Ecto neural progenitor cell (in vitro differentiated cells): Measurements from ENCODE around the gene DEFB124.
"Not testable (repeated sequence)": the region's sequence is repeated elsewhere in the genome, so short reads cannot be mapped to it uniquely, and the experiment has no call there.

Experiments
- DNase-seq: peaks from one replicate; pipeline ENCODE4 v3.0.0-alpha.2; 2018; ENCODE audit warnings: low spot score

The DEFB124 gene

DNA sequence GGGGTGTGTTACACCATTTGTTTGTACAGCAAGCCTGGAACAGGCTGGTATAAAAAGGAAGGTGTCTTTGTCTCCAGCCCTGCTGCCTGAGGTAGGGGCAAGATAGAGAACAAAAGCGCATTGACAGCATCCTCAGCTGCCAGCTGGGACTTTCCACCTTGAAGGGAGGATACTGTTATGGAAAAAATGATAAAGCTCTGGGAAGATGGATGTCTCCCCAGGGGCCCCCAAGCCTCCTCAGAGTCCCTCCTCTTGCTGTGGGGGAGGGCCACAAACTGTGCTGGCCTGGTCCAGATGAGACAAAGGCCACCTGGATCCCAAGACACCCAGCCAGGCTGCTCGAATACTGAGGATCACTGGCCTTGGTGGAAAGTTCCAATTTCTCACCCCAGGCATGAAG, 13.2 kb upstream of the DEFB124 start:
- no peak for DNase-seq

DNA sequence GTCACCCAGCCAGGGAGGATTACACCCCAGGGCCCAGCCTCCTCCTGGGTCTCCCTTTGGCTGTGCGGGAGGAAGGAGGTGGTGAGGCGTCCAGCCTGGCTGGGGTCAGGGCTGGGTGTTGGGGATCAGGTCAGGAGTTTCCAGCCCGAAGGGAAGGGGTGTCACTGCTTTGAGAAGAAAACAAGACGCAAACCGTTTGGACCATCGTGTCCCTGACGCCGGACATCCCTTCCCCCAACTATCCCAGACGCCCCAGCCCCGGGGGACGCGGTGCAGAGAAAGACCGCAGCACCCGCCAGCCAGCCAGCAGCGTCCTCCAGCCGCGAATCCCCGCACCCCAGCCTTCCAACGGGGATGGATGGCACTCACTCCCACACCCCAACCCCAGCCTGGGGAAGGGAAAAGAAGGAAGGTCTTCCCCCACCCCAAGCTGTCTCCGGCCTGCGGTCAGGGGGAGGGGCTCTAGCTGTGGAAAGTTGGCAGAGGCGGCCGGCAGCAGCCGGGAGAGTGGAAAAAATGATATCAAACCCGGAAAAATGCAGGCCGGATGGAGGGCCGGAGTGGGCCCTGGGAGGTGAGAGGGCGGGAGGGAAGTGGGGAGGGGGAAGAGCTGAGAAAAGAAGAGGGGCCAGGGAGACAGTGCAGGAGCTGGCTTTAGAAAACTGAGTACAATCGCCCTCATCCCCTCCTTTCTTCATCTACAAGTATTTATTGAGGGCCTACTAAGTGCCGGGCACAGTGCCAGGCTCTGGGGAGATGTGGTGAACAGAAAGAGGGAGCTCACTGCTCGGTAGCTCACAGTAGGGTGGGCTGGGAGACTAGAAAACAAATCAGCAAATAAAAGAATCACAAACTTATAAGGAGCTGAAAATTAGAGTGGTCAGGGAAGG, 10.8 kb upstream of the DEFB124 start:
- DNase-seq = no peak

GRCh38 chr20:31484001-31484400, 9.1 kb upstream of the DEFB124 start:
- no peak for DNase-seq

DNA sequence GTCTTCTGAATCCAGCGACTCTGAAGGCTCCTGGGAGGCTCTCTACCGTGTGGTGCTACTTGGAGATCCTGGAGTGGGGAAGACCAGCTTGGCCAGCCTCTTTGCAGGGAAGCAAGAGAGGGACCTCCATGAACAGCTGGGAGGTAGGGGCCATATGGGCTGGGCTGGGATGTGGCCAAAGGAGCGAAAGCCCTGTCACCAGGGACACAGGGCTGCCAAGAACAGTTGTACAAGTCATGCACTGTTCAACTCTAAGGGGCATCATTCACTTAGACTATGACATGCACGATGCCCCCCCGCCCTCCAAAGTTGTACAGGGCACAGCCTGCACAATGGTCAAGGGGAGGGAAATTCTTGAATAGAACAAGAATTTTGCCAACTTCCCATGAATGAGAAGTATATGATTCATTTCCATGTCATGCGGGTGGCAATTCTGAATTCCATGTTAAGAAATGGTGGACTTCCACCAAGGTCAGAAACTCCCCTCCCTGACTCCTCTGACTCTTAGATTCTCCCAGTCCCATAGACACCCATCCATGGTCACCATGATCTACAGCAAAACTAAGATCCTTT, 1.8 kb upstream of the DEFB124 start:
- no peak for DNase-seq

- DNase-seq = no peak
Measured at GRCh38 chr20:31476294-31476585, 1.3 kb upstream of the DEFB124 start.

DNA sequence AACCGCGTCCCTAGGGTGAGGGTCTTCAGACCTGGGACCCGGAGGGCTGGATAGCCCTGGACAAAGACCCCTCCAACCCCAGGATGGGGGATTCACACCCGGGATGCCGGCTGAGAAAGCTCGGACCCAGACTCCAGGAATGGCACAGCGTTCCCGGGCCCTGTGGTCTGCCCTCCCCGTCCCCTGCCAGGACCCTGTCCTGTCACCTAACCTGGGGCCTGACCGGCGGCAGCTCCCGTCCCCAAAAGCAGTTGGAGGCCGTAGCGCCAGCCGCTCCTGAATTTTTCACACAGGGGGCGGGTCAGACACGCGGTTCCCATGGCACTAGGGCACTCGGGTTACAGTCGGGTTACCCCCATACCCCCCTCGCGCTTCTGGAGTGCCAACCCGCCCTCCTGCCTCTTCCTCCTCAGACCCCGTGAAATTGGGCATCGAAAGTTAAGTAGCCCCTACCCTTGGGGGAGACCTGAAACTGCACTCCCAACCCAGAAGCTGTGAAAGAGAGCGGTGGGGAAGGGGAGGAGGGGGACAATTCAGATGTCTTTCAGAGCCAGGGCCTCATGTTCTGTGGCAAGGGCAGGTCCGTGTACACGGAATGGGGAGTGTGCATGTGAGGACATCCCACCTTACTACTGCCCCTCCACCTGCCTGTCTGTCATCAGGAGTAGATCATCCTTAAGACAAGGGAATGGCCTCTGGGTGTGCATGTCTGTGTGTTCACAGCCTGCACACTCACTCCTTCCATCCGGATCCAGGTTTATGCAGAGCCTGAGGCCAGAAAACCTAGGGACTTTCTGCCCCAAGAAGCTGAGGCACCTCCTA, 756 bp upstream of the DEFB124 start:
- DNase-seq = no peak

- DNase-seq = no peak
Measured at GRCh38 chr20:31474097-31474436, 860 bp downstream of the DEFB124 start.

- DNase-seq = no peak
Measured at GRCh38 chr20:31473331-31474096, 1.4 kb downstream of the DEFB124 start.

DNA sequence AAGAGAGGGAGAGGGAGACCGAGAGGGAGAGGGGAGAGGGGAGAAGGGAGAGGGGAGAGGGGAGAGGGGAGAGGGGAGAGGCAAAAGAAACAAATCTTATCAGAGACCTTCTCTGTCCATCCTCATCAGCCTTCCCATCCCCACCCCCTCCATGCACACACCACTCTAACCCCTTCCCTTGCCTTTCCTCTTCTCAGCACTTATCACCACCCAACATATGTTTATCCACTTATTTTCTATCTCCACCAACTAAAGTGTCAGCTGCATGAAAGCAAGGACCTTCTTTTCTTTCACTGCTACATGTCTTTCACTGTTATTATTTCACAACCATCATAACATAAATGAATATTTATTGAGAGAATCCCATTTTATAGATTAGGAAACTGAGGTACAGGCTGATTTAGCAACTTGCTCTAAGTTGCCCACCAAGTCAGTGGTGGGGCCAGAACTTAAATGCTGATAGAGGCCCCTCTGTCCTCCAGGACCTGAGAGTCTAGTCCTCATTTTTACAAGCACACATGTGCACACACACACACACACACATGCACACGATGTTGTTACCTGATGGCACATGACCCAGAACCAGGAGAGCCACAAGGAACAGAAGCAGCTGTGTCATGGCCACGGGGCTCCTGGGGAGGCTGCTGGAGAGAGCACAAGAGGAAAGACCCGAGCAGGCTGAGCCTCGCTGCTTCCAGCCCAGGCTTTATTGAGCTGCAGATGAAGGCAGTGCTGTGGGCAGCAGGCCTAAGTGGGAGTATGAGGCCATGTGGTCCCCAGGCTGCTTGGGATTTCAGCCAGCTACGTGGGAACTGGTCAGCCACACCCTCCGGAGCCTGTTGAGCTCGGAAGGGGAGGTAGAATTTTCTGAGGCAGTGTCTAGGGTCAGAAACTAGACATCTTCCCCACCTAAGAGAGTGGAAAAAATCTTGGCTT, 2.3 kb downstream of the DEFB124 start:
- no peak for DNase-seq

GRCh38 chr20:31470946-31471345, 4.0 kb downstream of the DEFB124 start:
- DNase-seq = not testable (repeated sequence)

DNA sequence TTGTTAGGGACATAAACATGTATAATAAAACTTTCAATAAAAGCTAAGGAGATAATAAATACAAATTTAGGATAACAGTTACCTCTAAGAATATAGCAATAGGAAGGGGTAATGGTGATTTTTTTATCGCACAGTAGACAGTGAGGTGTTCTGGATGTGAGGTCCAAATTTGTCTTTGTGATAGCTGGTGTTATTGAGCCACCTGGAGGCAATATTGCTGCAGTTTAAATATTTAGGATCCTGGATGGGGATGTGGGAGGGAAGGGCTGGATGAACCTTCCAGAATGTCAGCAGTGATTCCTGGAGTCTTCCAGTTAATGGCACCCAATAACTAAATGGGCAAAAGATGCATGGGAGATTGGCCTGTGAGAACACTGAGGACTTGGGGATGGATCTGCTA, 20.6 kb downstream of the DEFB124 start:
- DNase-seq = no peak

DNA sequence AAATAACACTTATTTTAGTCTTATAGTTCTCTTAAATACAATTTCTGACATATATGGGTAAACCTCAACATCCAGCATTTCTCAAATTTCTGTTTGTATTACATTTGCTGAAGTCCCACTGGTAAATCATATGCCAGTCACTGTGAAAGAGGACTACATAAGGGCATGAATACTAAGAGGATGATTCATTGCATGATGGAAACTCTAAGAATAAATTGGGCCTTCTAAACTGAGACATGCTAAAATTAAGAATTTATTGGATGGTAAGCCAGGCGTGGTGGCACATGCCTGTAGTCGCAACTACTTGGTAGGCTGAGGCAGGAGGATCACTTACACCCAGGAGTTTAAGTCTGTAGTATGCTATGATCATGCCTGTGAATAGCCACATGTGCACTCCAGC, 22.4 kb downstream of the DEFB124 start:
- no peak for DNase-seq

- no peak for DNase-seq
Measured at GRCh38 chr20:31449511-31450414, 25.2 kb downstream of the DEFB124 start.

- no peak for DNase-seq
Measured at GRCh38 chr20:31446084-31446819, 28.7 kb downstream of the DEFB124 start.

- no peak for DNase-seq
Measured at GRCh38 chr20:31440012-31440659, 34.8 kb downstream of the DEFB124 start, which contains the start of gene DEFB123. Gene DEFB123, plus strand, starts transcription at chr20:31440632. Its CDS starts 67 bp downstream, at chr20:31440699.

DNA sequence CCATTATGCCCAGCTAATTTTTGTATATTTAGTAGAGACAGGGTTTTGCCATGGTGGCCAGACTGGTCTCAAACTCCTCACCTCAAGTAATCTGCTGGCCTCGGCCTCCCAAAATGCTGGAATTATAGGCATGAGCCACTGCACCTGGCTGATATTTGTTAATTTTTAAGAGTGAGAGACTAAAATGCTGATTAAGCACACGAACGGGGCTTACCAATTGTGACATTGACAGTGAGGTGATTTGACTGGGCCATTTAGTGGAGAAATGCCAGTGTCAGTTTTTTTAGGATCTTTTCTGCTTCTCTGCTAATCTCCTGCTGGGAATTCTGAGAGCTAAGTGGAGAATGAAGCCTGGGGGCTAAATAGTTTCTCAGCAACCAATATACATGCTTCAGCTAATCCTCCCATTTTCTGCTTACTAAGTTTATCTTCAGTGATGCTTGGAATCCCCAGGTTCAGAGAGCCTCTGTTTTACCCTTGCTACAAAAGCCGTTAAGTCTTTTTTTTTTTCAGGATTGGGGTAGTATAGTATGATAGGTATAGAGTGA, 44.3 kb downstream of the DEFB124 start:
- DNase-seq = no peak

DNA sequence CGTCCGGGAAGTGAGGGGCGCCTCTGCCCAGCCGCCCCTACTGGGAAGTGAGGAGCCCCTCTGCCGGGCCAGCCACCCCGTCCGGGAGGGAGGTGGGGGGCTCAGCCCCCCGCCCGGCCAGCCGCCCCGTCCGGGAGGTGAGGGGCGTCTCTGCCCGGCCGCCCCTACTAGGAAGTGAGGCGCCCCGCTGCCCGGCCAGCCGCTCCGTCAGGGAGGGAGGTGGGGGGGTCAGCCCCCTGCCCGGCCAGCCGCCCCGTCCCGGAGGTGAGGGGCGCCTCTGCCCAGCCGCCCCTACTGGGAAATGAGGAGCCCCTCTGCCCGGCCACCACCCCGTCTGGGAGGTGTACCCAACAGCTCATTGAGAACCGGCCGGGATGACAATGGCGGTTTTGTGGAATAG, 47.4 kb downstream of the DEFB124 start:
- DNase-seq = not testable (repeated sequence)

GRCh38 chr20:31426891-31427551, 47.9 kb downstream of the DEFB124 start:
- DNase-seq = not testable (repeated sequence)
